ENCODE data around the gene FAM8A1. TPM values are rescaled to one million over a fixed set of nuclear protein-coding genes. Genes with fewer than 3 reads are reported as not detected.

FAM8A1 gene
- total RNA-seq, 2 experiments from 2014 or later, result 6.5 to 11.8 TPM

DNA sequence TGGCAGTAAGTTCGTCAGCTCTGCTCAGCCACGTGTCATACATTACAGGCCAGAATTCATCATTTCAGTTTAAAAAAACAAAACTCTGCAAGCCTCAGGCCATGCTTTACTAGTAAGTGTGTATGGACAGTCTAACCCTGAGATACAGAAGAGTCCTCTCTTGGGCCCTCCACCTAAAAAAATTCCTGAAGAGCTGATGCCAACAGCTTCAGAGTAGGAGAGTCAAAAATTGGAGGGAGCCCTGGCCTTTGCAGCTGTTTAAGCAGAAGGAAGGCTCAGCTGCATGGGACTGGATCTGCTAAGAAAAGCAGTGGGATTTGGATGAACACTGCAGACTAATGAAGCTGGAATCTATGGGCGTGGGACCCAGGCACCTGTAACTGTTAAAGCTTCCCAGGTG, 47.2 kb upstream of the FAM8A1 start:
- no TSS peak for BruUV-seq (replicated peaks)
- Histone ChIP-seq H3K4me1 (ENCODE audit: insufficient read depth, low read length, poor library complexity, severe bottlenecking) (no peaks in the 10 kb centered on the region), H3K27ac (ENCODE audit: low read depth, low read length, poor library complexity, severe bottlenecking) (no peak overlapping the region), H3K36me3 (ENCODE audit: insufficient read depth, low read length) (no peaks in the 10 kb centered on the region), H3K4me2 (ENCODE audit: low read length) (no peak overlapping the region), H3K79me2 (ENCODE audit: insufficient read depth, low read depth, low read length) (no peaks in the 10 kb centered on the region), H3K4me3 (ENCODE audit: low read depth, low read length, poor library complexity, severe bottlenecking) (no peak overlapping the region), H4K20me1 (ENCODE audit: insufficient read depth, low read length) (no peaks in the 10 kb centered on the region), H2AFZ (ENCODE audit: low read length) (no peak overlapping the region), H3K9me2 (ENCODE audit: insufficient read depth, low read length) (no peaks in the 10 kb centered on the region), H3K9me3 (ENCODE audit: low read length) (no peaks in the 10 kb centered on the region)
- DNase-seq (ENCODE audit: low spot score), result no peak
- ChIA-PET POLR2A (interaction anchor here (0.7 kb wide), 2 partner anchors 302 to 1061 kb away, joined by 3 to 5 read pairs; no protein-coding TSS in a partner anchor), CTCF (ENCODE audit: unreplicated experiment) (no interaction called here)
- intact Hi-C loops (cut with micrococcal nuclease; ENCODE audit: unreplicated experiment), result no loop called here
- TF ChIP-seq, protein P1, sequence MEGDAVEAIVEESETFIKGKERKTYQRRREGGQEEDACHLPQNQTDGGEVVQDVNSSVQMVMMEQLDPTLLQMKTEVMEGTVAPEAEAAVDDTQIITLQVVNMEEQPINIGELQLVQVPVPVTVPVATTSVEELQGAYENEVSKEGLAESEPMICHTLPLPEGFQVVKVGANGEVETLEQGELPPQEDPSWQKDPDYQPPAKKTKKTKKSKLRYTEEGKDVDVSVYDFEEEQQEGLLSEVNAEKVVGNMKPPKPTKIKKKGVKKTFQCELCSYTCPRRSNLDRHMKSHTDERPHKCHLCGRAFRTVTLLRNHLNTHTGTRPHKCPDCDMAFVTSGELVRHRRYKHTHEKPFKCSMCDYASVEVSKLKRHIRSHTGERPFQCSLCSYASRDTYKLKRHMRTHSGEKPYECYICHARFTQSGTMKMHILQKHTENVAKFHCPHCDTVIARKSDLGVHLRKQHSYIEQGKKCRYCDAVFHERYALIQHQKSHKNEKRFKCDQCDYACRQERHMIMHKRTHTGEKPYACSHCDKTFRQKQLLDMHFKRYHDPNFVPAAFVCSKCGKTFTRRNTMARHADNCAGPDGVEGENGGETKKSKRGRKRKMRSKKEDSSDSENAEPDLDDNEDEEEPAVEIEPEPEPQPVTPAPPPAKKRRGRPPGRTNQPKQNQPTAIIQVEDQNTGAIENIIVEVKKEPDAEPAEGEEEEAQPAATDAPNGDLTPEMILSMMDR (conservative IDR thresholded peaks at IDR 0.05; ENCODE audit: low read length), result no peak
- TF ChIP-seq EZH2phosphoT487 (IDR thresholded peaks at IDR 0.05; ENCODE audit: borderline replicate concordance, low read depth, low read length), result no peak

DNA sequence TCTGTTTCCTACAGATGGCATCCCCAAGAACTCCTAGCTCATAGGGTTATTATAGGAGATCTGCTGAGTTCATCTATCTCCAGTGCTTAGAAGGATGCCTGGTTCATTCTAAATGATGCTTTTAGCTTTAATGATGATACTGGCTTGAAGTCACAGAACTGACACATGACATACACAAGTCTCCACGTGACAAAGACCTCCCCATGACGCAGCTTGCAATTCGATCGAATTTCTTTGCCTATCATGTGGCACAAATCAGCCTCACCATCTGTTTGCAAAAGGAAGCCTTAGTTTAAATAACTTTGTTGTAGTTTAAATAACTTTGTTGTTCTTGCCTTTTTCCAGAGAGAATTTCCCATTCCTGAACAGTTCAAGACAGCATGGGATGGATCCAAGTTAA, 44.1 kb upstream of the FAM8A1 start:
- TF ChIP-seq EZH2phosphoT487 (IDR thresholded peaks at IDR 0.05; ENCODE audit: borderline replicate concordance, low read depth, low read length), result no peak
- TF ChIP-seq, protein P1 (conservative IDR thresholded peaks at IDR 0.05; ENCODE audit: low read length), result no peak
- Histone ChIP-seq H3K9me3 (ENCODE audit: low read length) (no peaks in the 10 kb centered on the region), H3K4me3 (ENCODE audit: low read depth, low read length, poor library complexity, severe bottlenecking) (no peak overlapping the region), H3K9me2 (ENCODE audit: insufficient read depth, low read length) (no peaks in the 10 kb centered on the region), H3K79me2 (ENCODE audit: insufficient read depth, low read depth, low read length) (no peaks in the 10 kb centered on the region), H3K4me2 (ENCODE audit: low read length) (no peak overlapping the region), H3K36me3 (ENCODE audit: insufficient read depth, low read length) (no peaks in the 10 kb centered on the region), H3K27ac (ENCODE audit: low read depth, low read length, poor library complexity, severe bottlenecking) (no peak overlapping the region), H2AFZ (ENCODE audit: low read length) (no peak overlapping the region), H4K20me1 (ENCODE audit: insufficient read depth, low read length) (no peaks in the 10 kb centered on the region), H3K4me1 (ENCODE audit: insufficient read depth, low read length, poor library complexity, severe bottlenecking) (no peaks in the 10 kb centered on the region)
- no peak for DNase-seq (ENCODE audit: low spot score)
- intact Hi-C loops (cut with micrococcal nuclease; ENCODE audit: unreplicated experiment), result no loop called here
- CTCF ChIA-PET (ENCODE audit: unreplicated experiment), result no interaction called here
- POLR2A ChIA-PET, result interaction anchor here (0.6 kb wide), 1 partner anchor 41 kb away, joined by 3 read pairs; no protein-coding TSS in a partner anchor
- no TSS peak for BruUV-seq (replicated peaks)

DNA sequence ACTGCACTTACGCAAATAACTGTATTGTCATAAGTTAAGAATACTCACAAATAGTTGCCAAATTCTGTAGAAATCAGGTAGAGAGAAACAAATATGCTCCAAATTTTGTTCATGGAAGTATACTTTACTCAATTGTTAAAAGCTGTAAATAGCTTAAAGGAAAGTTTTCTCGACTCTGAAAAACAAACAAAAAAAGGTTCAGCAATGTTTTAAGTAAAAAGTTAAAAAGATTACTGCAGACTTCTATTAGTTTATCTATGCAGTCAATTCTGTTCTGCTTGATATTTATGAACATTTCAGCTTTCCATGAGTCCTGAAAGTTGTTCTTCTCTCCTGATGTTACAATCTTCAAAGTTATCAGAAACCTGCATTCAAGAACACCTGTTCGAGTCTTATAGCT, 37.5 kb upstream of the FAM8A1 start:
- CTCF ChIA-PET (ENCODE audit: unreplicated experiment), result no interaction called here
- BruUV-seq (replicated peaks), result no TSS peak
- Histone ChIP-seq H2AFZ (ENCODE audit: low read length) (no peak overlapping the region), H3K9me3 (ENCODE audit: low read length) (peaks cover 11% of the 10 kb centered on the region; the same call in 1 of the 2 replicates), H3K36me3 (ENCODE audit: insufficient read depth, low read length) (no peaks in the 10 kb centered on the region), H3K4me3 (ENCODE audit: low read depth, low read length, poor library complexity, severe bottlenecking) (no peak overlapping the region), H3K27ac (ENCODE audit: low read depth, low read length, poor library complexity, severe bottlenecking) (no peak overlapping the region), H4K20me1 (ENCODE audit: insufficient read depth, low read length) (no peaks in the 10 kb centered on the region), H3K79me2 (ENCODE audit: insufficient read depth, low read depth, low read length) (no peaks in the 10 kb centered on the region), H3K4me1 (ENCODE audit: insufficient read depth, low read length, poor library complexity, severe bottlenecking) (no peaks in the 10 kb centered on the region), H3K9me2 (ENCODE audit: insufficient read depth, low read length) (no peaks in the 10 kb centered on the region), H3K4me2 (ENCODE audit: low read length) (no peak overlapping the region)
- DNase-seq (ENCODE audit: low spot score), result no peak
- POLR2A ChIA-PET, result interaction anchor here (1.2 kb wide), 1 partner anchor 175 kb away, joined by 3 read pairs; no protein-coding TSS in a partner anchor
- intact Hi-C loops (cut with micrococcal nuclease; ENCODE audit: unreplicated experiment), result no loop called here
- TF ChIP-seq, protein P1 (conservative IDR thresholded peaks at IDR 0.05; ENCODE audit: low read length), result no peak
- TF ChIP-seq EZH2phosphoT487 (IDR thresholded peaks at IDR 0.05; ENCODE audit: borderline replicate concordance, low read depth, low read length), result no peak

Measured in OCI-LY7 (cell line).